Measurements from ENCODE around the gene NEK2.
"Not testable (repeated sequence)": the region's sequence is repeated elsewhere in the genome, so short reads cannot be mapped to it uniquely, and the experiment has no call there.

Gene NEK2

GRCh38 chr1:211675230-211676105 lies at the start of gene NEK2:
Gene NEK2, minus strand, starts transcription at chr1:211675621. Its CDS starts 142 bp downstream, at chr1:211675479.
- peak; percentile 67 to 84 (median 70) for DNase-seq (ENCODE audit: low read depth in 3 of 3)

GRCh38 chr1:211724687-211725196 lies 49.3 kb upstream of the NEK2 start:
- no peak for DNase-seq (ENCODE audit: low read depth in 3 of 3)

- no peak for DNase-seq (ENCODE audit: low read depth in 3 of 3)
Observed at GRCh38 chr1:211723273-211723672, 47.9 kb upstream of the NEK2 start.

- DNase-seq (ENCODE audit: low read depth in 3 of 3): no peak
Observed at GRCh38 chr1:211722277-211723175, 47.1 kb upstream of the NEK2 start.

GRCh38 chr1:211716555-211716954 lies 41.1 kb upstream of the NEK2 start:
- not testable (repeated sequence) for DNase-seq (ENCODE audit: low read depth in 3 of 3)

GRCh38 chr1:211715971-211716370 lies 40.5 kb upstream of the NEK2 start:
- DNase-seq (ENCODE audit: low read depth in 3 of 3): no peak

- DNase-seq (ENCODE audit: low read depth in 3 of 3): no peak
Observed at GRCh38 chr1:211714154-211714553, 38.7 kb upstream of the NEK2 start.

GRCh38 chr1:211713231-211713630 lies 37.8 kb upstream of the NEK2 start:
- no peak for DNase-seq (ENCODE audit: low read depth in 3 of 3)

GRCh38 chr1:211711315-211711705 lies 35.9 kb upstream of the NEK2 start:
- no peak for DNase-seq (ENCODE audit: low read depth in 3 of 3)

- DNase-seq (ENCODE audit: low read depth in 3 of 3): no peak
Observed at GRCh38 chr1:211710566-211711314, 35.3 kb upstream of the NEK2 start.

- no peak for DNase-seq (ENCODE audit: low read depth in 3 of 3)
Observed at GRCh38 chr1:211708926-211709325, 33.5 kb upstream of the NEK2 start.

GRCh38 chr1:211708006-211708405 lies 32.6 kb upstream of the NEK2 start:
- no peak for DNase-seq (ENCODE audit: low read depth in 3 of 3)

- no peak for DNase-seq (ENCODE audit: low read depth in 3 of 3)
Observed at GRCh38 chr1:211705467-211706091, 30.2 kb upstream of the NEK2 start.

GRCh38 chr1:211704543-211704942 lies 29.1 kb upstream of the NEK2 start:
- DNase-seq (ENCODE audit: low read depth in 3 of 3): no peak

GRCh38 chr1:211703812-211704537 lies 28.6 kb upstream of the NEK2 start:
- DNase-seq (ENCODE audit: low read depth in 3 of 3): no peak

GRCh38 chr1:211701733-211702132 lies 26.3 kb upstream of the NEK2 start:
- no peak for DNase-seq (ENCODE audit: low read depth in 3 of 3)

GRCh38 chr1:211699059-211699458 lies 23.6 kb upstream of the NEK2 start:
- no peak for DNase-seq (ENCODE audit: low read depth in 3 of 3)

GRCh38 chr1:211698161-211699026 lies 23.0 kb upstream of the NEK2 start:
- peak; percentile 59 to 84 (median 64) for DNase-seq (ENCODE audit: low read depth in 3 of 3)

GRCh38 chr1:211697356-211697755 lies 21.9 kb upstream of the NEK2 start:
- no peak for DNase-seq (ENCODE audit: low read depth in 3 of 3)
